ENCODE data around the gene GNAO1.

GNAO1 gene

DNA sequence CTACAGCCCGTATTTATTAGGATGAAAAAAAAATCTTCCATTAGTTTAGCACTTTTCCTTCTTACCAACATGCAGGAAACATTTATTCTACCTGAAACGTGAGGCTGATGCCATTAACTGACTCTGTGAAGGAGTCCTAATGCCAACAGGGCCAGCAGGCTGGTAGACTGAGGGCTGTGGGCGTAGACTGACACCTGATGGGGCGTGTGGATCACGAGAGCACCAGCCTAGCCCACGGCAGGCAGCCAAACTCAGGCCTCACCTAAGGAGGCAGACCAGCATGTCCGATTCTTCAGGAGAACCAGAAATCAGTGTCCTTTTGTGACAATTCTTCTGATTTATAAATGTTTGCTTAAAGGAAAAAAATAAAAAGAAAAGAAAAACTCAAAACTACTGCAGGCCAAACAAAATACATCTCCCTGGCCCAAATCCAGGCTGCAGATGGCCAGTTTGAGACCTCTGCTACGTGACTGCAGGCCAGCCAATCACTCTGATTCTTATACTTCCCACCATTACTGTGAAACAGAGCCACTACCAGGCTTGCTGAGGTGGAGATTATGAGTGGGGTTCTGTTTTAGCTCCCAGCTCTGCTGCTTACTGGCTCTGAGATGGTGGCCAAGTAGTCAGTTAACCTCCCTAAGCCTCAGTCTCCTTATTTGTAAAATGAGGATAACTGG lies 66.5 kb downstream of the GNAO1 start:
- TF ChIP-seq, protein P1, sequence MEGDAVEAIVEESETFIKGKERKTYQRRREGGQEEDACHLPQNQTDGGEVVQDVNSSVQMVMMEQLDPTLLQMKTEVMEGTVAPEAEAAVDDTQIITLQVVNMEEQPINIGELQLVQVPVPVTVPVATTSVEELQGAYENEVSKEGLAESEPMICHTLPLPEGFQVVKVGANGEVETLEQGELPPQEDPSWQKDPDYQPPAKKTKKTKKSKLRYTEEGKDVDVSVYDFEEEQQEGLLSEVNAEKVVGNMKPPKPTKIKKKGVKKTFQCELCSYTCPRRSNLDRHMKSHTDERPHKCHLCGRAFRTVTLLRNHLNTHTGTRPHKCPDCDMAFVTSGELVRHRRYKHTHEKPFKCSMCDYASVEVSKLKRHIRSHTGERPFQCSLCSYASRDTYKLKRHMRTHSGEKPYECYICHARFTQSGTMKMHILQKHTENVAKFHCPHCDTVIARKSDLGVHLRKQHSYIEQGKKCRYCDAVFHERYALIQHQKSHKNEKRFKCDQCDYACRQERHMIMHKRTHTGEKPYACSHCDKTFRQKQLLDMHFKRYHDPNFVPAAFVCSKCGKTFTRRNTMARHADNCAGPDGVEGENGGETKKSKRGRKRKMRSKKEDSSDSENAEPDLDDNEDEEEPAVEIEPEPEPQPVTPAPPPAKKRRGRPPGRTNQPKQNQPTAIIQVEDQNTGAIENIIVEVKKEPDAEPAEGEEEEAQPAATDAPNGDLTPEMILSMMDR (IDR thresholded peaks at IDR 0.05; ENCODE audit: low read depth, low read length, missing control alignments) = no peak
- no peak overlapping the region for H3K4me3 ChIP-seq (ENCODE audit: low read depth, low read length)
- no peak for DNase-seq (ENCODE audit: low read depth)

DNA sequence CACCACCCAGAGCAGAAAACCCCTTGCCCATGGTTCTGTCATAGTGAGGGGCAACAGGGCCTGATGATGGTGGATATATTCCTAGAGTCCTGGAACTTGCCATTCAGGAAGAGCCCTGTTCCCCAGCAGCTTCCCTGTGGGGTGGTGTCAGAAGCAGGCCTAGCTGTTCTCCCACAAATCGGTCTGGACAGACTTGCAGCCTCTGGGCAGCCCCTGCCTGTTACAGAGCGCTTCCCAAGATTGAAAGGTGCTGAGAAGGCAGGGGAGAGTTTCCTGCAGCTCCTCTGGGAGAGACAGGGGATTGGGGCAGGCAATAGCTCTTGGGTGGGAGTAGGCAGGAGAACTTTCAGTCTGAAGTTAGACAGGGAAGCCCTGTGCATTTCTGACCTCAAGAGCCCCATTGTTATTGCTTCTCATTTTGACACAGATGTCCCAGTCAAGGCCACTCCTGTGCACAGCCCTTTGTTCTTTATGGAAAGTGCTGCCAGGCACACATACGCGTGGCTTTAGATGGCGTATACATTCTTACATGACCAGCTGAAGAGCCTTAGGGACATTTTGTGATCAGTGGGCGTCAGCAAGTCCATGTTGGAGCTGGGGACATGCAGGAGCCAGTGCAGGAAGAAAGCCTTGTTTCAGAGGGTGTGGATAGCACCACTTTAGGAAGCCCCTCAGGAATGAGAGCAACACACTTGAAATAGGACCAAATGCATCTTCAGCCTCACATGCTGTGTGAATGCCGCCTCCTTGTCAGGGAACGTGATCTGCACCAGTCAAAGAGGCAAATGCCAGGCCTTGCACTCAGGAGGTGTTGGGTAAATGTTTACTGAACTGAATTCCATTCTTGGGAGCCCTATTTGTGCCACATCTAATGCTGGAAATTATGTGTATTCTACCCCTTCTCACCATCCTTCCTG lies 67.5 kb downstream of the GNAO1 start:
- DNase-seq (ENCODE audit: low read depth) = no peak
- TF ChIP-seq, protein P1 (IDR thresholded peaks at IDR 0.05; ENCODE audit: low read depth, low read length, missing control alignments) = no peak
- no peak overlapping the region for H3K4me3 ChIP-seq (ENCODE audit: low read depth, low read length)

DNA sequence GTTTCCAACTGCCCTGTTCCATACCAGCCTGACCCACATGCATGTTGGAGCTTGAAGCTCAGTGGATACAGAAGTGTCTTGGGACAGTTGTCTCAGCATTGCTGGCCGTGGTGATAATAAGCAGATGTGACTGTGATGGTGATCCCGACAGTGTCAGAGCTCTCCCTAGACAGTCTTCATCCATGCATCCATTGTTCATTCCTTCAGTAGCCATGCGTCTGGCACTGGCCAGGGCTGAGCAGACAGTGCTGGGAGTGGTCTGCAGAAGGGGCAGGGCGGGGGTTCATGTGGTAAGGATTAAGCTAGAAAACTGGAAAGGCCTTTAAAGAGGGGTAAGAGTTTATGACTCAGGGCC lies 68.1 kb downstream of the GNAO1 start:
- TF ChIP-seq, protein P1 (IDR thresholded peaks at IDR 0.05; ENCODE audit: low read depth, low read length, missing control alignments) = no peak
- no peak for DNase-seq (ENCODE audit: low read depth)
- H3K4me3 ChIP-seq (ENCODE audit: low read depth, low read length) = no peak overlapping the region

DNA sequence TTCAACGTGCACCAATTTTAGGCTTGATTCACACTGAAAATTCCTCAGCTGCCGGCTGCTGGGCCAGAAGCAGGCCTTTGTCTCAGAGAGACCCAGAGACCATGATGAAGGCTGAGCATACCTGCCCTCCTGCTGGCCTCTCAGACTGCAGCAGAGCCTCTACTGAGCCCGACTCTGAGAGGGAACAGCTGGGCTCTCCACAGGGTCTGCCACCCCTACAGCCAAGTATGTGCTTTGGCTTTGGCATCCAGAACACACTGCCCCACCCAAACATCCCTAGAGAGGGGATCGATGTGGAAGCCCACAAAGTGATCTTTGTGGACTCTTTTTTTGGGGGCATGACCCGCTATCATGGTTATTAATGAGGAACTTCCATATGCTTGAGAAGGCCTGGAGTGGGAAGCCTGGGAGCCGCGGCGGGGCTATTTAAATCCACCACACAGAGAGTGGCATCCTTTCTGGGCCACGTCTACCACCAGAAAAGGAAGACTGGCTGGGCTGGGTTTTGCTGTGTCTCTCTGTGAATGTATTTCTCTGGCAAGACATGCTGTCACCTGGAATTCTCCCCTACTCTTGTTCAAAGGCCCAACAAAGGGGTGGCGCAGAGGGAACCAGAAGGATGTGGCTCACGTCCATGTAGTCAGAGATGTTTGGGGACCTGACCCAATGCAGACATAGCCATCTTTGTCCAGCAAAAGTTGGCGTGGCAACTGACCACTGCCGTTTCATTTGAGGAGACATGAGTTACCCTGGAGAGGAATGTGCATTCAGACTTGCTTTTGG lies 69.3 kb downstream of the GNAO1 start:
- DNase-seq (ENCODE audit: low read depth) = no peak
- no peak overlapping the region for H3K4me3 ChIP-seq (ENCODE audit: low read depth, low read length)
- TF ChIP-seq, protein P1 (IDR thresholded peaks at IDR 0.05; ENCODE audit: low read depth, low read length, missing control alignments) = no peak

DNA sequence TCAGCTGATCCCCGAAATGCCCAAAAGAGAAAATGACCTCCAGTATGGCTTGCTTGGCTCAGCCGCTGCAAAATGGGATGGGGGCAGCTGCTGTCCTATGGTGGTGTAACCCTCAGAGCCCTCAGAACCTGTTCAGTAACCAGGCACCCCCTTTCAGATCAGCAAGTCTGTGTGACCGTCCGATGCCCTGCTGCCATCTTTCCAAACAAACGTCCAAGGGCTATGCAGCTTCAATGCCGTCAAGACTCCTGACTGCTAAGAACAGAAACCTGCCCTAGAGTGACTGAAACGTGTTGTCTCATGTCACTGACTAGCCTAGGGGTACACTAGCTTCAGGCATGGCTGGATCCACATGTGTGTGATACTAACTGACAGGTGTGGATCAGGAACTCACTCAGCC lies 70.4 kb downstream of the GNAO1 start:
- no peak overlapping the region for H3K4me3 ChIP-seq (ENCODE audit: low read depth, low read length)
- TF ChIP-seq, protein P1 (IDR thresholded peaks at IDR 0.05; ENCODE audit: low read depth, low read length, missing control alignments) = no peak
- no peak for DNase-seq (ENCODE audit: low read depth)

DNA sequence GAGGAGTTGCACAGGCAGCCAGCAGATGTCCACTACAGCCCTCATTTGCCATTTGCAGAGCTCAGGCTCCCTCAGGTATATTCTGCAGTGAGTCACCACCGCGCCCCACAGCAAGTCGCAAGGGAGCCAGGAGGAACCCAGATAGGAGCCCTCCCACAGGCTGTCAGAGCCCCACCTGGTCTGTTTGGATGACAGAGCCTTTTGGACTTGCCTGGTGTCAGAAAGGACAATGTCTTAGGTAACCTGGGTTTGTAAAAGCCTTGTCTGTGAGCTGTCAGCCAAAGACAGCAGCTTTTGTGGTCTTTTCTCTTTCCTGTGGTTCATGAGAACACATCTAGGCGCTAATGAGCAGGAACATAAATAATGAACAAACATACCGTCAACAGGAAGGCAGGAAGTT lies 70.9 kb downstream of the GNAO1 start:
- H3K4me3 ChIP-seq (ENCODE audit: low read depth, low read length) = no peak overlapping the region
- TF ChIP-seq, protein P1 (IDR thresholded peaks at IDR 0.05; ENCODE audit: low read depth, low read length, missing control alignments) = no peak
- no peak for DNase-seq (ENCODE audit: low read depth)

Measured in GM12864 (cell line).